ENCODE measurements around the gene AKTIP. TPM values are rescaled to one million over a fixed set of nuclear protein-coding genes. Genes with fewer than 3 reads are reported as not detected.
A peak's percentile ranks its signal among the peaks of the same experiment; 100 is the strongest.

The AKTIP gene
- 10 to 100 TPM; 10.1 to 18.6 (median 13.2) TPM for total RNA-seq
- 10 to 100 TPM in 1 of 2 donors, 1 to 10 TPM in 1; 8.7 to 18.6 TPM for polyA plus RNA-seq

DNA sequence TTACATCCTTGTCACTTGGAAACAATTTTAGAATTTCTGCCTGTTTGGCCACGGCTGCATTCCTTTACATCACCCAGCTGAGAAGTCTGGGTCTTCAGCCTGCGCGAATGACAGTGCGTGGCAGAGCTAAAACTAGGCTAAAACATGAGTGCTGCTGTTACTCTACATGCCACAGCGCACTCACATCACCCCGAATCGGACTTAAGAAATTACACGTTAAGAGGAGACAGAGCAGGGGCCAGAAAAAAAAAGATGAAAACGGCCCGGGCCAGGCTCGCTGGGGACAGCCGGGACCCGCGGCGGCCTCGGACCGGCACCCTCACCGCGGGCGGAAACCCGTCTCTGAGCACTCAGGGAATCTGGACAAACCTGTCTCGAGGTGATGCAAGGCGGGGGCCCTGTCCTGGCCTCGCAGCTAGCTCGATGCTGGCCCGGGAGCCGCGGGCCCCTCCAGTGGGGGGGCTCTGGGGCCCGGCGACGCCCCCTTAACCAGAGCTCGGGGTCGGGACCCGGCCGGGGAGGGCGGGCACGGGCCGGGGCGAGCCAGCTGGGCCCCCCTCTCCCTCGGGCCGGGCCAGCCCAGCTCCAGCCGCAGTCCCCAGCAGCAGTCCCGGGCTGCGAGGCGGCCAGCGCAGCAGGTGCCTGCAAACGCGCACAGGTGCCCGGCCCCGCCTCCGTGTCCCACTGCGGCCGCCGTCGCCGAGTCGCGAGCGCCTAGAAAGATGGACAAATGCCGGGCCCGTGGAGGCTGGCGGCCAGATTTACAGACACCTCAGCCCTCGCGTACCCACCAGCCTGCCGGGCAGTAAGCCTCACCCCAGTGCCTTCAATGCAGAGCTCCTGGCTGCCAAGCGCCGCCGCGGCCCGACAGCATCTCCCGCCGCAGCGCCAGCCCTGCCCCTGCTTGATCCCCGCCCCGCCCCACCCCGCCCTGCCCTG, at the start of gene AKTIP:
TSS of gene AKTIP (minus strand) at position 879 of the 939 bp plus-strand sequence. CDS start 2,950 bp downstream, outside the sequence.
- peaks cover 0 to 6% (median 2%) of the 10 kb centered on the region in 3 donors for H3K36me3 ChIP-seq
- ATAC-seq (peak; percentile 57 to 73 (median 68)), DNase-seq (peak; percentile 81 to 94 (median 89)), FAIRE-seq (no peak)
- intact Hi-C loops (cut with DNase I), result no loop called here
- TF ChIP-seq, protein P1, sequence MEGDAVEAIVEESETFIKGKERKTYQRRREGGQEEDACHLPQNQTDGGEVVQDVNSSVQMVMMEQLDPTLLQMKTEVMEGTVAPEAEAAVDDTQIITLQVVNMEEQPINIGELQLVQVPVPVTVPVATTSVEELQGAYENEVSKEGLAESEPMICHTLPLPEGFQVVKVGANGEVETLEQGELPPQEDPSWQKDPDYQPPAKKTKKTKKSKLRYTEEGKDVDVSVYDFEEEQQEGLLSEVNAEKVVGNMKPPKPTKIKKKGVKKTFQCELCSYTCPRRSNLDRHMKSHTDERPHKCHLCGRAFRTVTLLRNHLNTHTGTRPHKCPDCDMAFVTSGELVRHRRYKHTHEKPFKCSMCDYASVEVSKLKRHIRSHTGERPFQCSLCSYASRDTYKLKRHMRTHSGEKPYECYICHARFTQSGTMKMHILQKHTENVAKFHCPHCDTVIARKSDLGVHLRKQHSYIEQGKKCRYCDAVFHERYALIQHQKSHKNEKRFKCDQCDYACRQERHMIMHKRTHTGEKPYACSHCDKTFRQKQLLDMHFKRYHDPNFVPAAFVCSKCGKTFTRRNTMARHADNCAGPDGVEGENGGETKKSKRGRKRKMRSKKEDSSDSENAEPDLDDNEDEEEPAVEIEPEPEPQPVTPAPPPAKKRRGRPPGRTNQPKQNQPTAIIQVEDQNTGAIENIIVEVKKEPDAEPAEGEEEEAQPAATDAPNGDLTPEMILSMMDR (IDR thresholded peaks at IDR 0.05), result no peak
- H3K4me1 ChIP-seq, result peaks cover 0 to 17% (median 17%) of the 10 kb centered on the region in 3 donors
- peak within 1 kb of the TSS; percentile 54 to 98 (median 77) for H3K4me3 ChIP-seq
- WGBS, 2 donors, result 0% methylated on average over 68 to 76 of the region's 76 CpGs
- peak within 1 kb of the TSS; percentile 91 to 98 (median 96) for H3K27ac ChIP-seq
- no peaks in the 10 kb centered on the region for H3K27me3 ChIP-seq
- H3K9me3 ChIP-seq, result no peaks in the 10 kb centered on the region

DNA sequence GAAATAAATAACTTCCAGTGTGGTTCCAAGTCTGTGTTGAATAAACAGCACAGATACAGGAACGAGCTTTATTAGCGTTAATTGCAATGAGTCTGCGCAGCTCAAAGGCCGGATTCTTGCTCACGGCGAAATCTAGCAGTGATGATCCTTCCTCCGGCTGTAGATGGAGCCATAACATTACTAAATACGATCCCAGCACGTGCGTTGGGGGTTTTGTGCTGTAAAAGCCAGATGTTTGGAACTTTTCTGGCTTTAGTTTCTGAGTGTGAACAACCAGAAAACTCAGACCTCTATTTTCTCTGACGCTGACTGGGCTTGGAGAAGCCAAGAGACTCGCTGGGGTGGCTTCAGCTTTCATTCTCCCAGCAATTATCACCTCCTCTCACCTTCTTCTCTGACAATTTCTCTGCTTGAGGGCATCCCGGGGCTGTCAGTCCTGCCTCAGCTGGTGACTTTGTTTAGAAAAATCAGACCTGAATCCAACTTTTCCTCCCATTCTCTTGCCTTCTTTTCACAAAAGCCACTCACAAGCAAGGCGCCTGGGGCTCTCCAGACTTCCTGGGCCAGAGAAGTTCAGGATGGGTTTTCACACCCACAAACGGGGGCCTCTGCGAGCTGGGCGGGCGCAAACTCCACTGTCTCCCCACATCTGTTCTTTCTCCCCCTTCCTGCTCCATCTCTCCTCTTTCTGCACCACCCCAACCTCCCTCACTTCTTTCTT, 47.1 kb upstream of the AKTIP start:
- no peak overlapping the region for H3K4me3 ChIP-seq
- no peaks in the 10 kb centered on the region for H3K36me3 ChIP-seq
- ATAC-seq (peak; percentile 80 to 97 (median 96)), DNase-seq (peak in 3 of 6 donors; percentile 24 to 59 (median 28)), FAIRE-seq (peak; percentile 67)
- no peaks in the 10 kb centered on the region for H3K9me3 ChIP-seq
- TF ChIP-seq, protein P1 (IDR thresholded peaks at IDR 0.05), result peak; percentile 16 to 57 (median 34)
- H3K27me3 ChIP-seq, result no peaks in the 10 kb centered on the region
- no peak overlapping the region for H3K27ac ChIP-seq
- peaks cover 0 to 3% (median 0%) of the 10 kb centered on the region in 3 donors for H3K4me1 ChIP-seq
- intact Hi-C loops (cut with DNase I), result no loop called here
- 22 to 23% methylated on average over 18 of the region's 18 CpGs for WGBS, 2 donors

DNA sequence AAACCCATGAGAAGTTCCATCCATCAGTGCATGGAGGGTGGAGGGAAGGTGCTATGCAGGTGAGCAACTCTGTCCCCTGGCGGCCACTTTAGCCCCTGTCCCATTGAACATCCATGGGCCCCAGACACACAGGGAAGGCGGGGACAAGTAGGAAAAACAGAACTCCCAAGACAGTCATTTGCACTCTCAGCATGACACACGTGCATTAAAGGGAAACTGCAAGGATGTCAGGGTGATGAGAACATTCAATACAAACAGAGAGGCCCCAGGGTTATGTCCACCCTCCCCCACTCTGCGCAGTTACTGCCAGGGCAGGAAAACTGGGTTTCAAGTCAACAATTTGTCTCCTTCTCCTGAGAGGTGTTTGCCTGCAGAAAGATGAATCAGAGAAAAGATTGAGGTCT, 44.0 kb upstream of the AKTIP start:
- FAIRE-seq, result no peak
- DNase-seq, result no peak
- Histone ChIP-seq H3K9me3 (no peaks in the 10 kb centered on the region), H3K4me1 (peaks cover 0 to 3% (median 0%) of the 10 kb centered on the region in 3 donors), H3K36me3 (no peaks in the 10 kb centered on the region), H3K27me3 (no peaks in the 10 kb centered on the region), H3K27ac (no peak overlapping the region), H3K4me3 (no peak overlapping the region)
- TF ChIP-seq, protein P1 (IDR thresholded peaks at IDR 0.05), result no peak
- intact Hi-C loops (cut with DNase I), result no loop called here
- 64 to 65% methylated on average over 4 of the region's 4 CpGs for WGBS, 2 donors
- ATAC-seq, result no peak

DNA sequence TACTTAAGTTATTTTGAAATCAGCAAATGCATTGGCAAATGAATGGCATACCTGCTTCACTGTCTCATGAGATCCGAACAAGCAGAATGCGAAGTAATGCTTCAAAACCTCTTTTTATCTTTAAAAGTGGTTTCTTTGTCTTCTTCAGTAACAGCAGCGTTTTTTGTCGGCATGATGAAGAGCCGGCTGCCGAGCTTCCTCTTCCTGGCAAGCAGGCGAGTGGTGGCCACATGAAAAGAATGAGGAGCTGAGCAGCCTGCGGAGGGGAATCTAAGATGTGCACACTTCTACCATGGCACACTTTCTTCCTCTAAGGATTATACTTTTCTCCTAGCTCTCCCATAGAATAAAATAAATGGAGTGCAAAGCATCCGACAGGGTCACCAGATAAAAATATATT, 42.4 kb upstream of the AKTIP start:
- Histone ChIP-seq H3K9me3 (no peaks in the 10 kb centered on the region), H3K36me3 (no peaks in the 10 kb centered on the region), H3K27me3 (no peaks in the 10 kb centered on the region), H3K4me3 (no peak overlapping the region), H3K27ac (no peak overlapping the region), H3K4me1 (peaks cover 0 to 3% (median 0%) of the 10 kb centered on the region in 3 donors)
- DNase-seq, result no peak
- no peak for ATAC-seq
- no peak for FAIRE-seq
- 68 to 78% methylated on average over 9 of the region's 9 CpGs for WGBS, 2 donors
- TF ChIP-seq, protein P1 (IDR thresholded peaks at IDR 0.05), result no peak
- intact Hi-C loops (cut with DNase I), result no loop called here

Measured in pancreas (tissue), 10 donors.